Common myeloid progenitor, CD34-positive (primary cell): ENCODE measurements around the gene ADAM10.

Experiments
- CTCF ChIA-PET: fragments of 350-600 bp; sonication (Branson Sonifier 250); formaldehyde crosslinking; loops from one replicate; lab custom pipeline; 2021; ENCODE audit warnings: antibody characterized with exemption; lab: Charles Lee
- POLR2A ChIA-PET: fragments of 350-600 bp; sonication (Branson Sonifier 250); formaldehyde crosslinking; loops from one replicate; lab custom pipeline; 2021; ENCODE audit warnings: antibody characterized with exemption; lab: Charles Lee
- DNase-seq, 3 donors: peaks; one replicate each; pipeline versions ENCODE4 v3.0.0 to v3.0.0-alpha.2; 2013
- H3K27ac ChIP-seq, 2 experiments: 1 replicate in 1 of 2; 2 replicates in 1 of 2; pipeline ENCODE4 v1.7.0; 2013; ENCODE audit warnings: inconsistent platforms in 2 of 2, low read length in 2 of 2, mild to moderate bottlenecking in 2 of 2, low read depth in 1 of 2, moderate library complexity in 1 of 2; ENCODE audit not compliant: severe bottlenecking in 2 of 2, insufficient read depth in 1 of 2, poor library complexity in 1 of 2
- H3K27me3 ChIP-seq, 5 experiments: replicated peaks in 2 of 5; 1 replicate in 3 of 5; 2 replicates in 2 of 5; pipeline versions ENCODE4 v1.6.1 to v1.7.0; 2013; ENCODE audit warnings: low read length in 4 of 5, mild to moderate bottlenecking in 2 of 5, moderate library complexity in 2 of 5, inconsistent platforms in 1 of 5; ENCODE audit not compliant: insufficient read depth in 5 of 5, control insufficient read depth in 4 of 5
- H3K36me3 ChIP-seq, 4 experiments: 1 replicate in 2 of 4; 2 replicates in 2 of 4; pipeline versions ENCODE4 v1.6.1 to v1.7.0; 2013; ENCODE audit warnings: low read length in 3 of 4, control low read depth in 1 of 4, mild to moderate bottlenecking in 1 of 4; ENCODE audit not compliant: control insufficient read depth in 4 of 4, insufficient read depth in 4 of 4
- H3K4me1 ChIP-seq, 4 experiments: 1 replicate in 3 of 4; 2 replicates in 1 of 4; pipeline versions ENCODE4 v1.6.1 to v1.7.1; 2013; ENCODE audit warnings: low read length in 3 of 4, mild to moderate bottlenecking in 3 of 4, control low read depth in 1 of 4, inconsistent platforms in 1 of 4, moderate library complexity in 1 of 4; ENCODE audit not compliant: control insufficient read depth in 4 of 4, insufficient read depth in 4 of 4; ENCODE audit errors: control extremely low read depth in 1 of 4
- H3K4me3 ChIP-seq, 7 experiments: 1 replicate in 4 of 7; 2 replicates in 3 of 7; pipeline versions ENCODE4 v1.5.1 to v1.7.0; 2013; ENCODE audit warnings: mild to moderate bottlenecking in 7 of 7, low read length in 6 of 7, moderate library complexity in 6 of 7, inconsistent platforms in 2 of 7, low read depth in 2 of 7, control low read depth in 1 of 7; ENCODE audit not compliant: insufficient read depth in 4 of 7, control insufficient read depth in 1 of 7; ENCODE audit errors: extremely low read depth in 1 of 7
- H3K9me3 ChIP-seq, 5 experiments: 1 replicate in 4 of 5; 2 replicates in 1 of 5; pipeline versions ENCODE4 v1.6.1 to v1.7.1; 2013; ENCODE audit warnings: low read length in 4 of 5, mild to moderate bottlenecking in 2 of 5, inconsistent platforms in 1 of 5, low read depth in 1 of 5, moderate library complexity in 1 of 5; ENCODE audit not compliant: control insufficient read depth in 4 of 5, insufficient read depth in 2 of 5; ENCODE audit errors: control extremely low read depth in 1 of 5
- WGBS: methylation state at CpG from one replicate; pipeline ENCODE4 v1.1.5; 2013; ENCODE audit not compliant: insufficient coverage; 5-methylcytosine and 5-hydroxymethylcytosine counted together

The ADAM10 gene

GRCh38 chr15:58705105-58705504 is 44.4 kb downstream of the ADAM10 start:
- no peak for DNase-seq
- CTCF ChIA-PET = no interaction called here
- Histone ChIP-seq H3K27ac (no peak overlapping the region), H3K36me3 (peaks cover 5 to 25% (median 12%) of the 10 kb centered on the region in 4 experiments), H3K4me1 (no peaks in the 10 kb centered on the region), H3K4me3 (no peak overlapping the region), H3K9me3 (peaks cover 0 to 8% (median 3%) of the 10 kb centered on the region in 5 experiments), H3K27me3 (no peaks in the 10 kb centered on the region)
- POLR2A ChIA-PET = no interaction called here
- no CpG with 5 or more reads among the region's 2 CpGs for WGBS

- peaks cover 5 to 29% (median 12%) of the 10 kb centered on the region in 4 experiments for H3K36me3 ChIP-seq
- no peak for DNase-seq
- H3K9me3 ChIP-seq = peaks cover 0 to 16% (median 3%) of the 10 kb centered on the region in 5 experiments
- no peak overlapping the region for H3K27ac ChIP-seq
- ChIA-PET POLR2A (no interaction called here), CTCF (interaction anchor here (0.6 kb wide), 1 partner anchor 67 kb away, joined by 4 read pairs; no protein-coding TSS in a partner anchor)
- no peaks in the 10 kb centered on the region for H3K4me1 ChIP-seq
- no peaks in the 10 kb centered on the region for H3K27me3 ChIP-seq
- no peak overlapping the region for H3K4me3 ChIP-seq
- WGBS = no CpG with 5 or more reads among the region's 4 CpGs
These were observed 45.2 kb downstream of the ADAM10 start for GRCh38 chr15:58704155-58704865.

- Histone ChIP-seq H3K27me3 (no peaks in the 10 kb centered on the region), H3K27ac (no peak overlapping the region), H3K36me3 (peaks cover 5 to 29% (median 13%) of the 10 kb centered on the region in 4 experiments), H3K4me3 (no peak overlapping the region), H3K9me3 (peaks cover 2 to 23% (median 6%) of the 10 kb centered on the region in 5 experiments), H3K4me1 (peaks cover 0 to 2% (median 0%) of the 10 kb centered on the region in 4 experiments)
- WGBS = 78% methylated on average over 4 of the region's 4 CpGs
- no peak for DNase-seq
- CTCF ChIA-PET = no interaction called here
- POLR2A ChIA-PET = no interaction called here
These were observed 45.9 kb downstream of the ADAM10 start for GRCh38 chr15:58703610-58704009.

GRCh38 chr15:58702233-58702632 is 47.3 kb downstream of the ADAM10 start:
- Histone ChIP-seq H3K4me1 (peaks cover 0 to 2% (median 0%) of the 10 kb centered on the region in 4 experiments), H3K36me3 (peaks cover 5 to 29% (median 12%) of the 10 kb centered on the region in 4 experiments), H3K4me3 (no peak overlapping the region), H3K27me3 (no peaks in the 10 kb centered on the region), H3K9me3 (peaks cover 2 to 28% (median 6%) of the 10 kb centered on the region in 5 experiments), H3K27ac (no peak overlapping the region)
- ChIA-PET POLR2A (no interaction called here), CTCF (no interaction called here)
- DNase-seq = no peak
- WGBS = no CpG with 5 or more reads among the region's 2 CpGs

GRCh38 chr15:58701376-58701775 is 48.1 kb downstream of the ADAM10 start:
- ChIA-PET POLR2A (no interaction called here), CTCF (no interaction called here)
- H3K27me3 ChIP-seq = no peaks in the 10 kb centered on the region
- 80% methylated on average over 1 of the region's 4 CpGs for WGBS
- H3K4me1 ChIP-seq = peaks cover 0 to 2% (median 0%) of the 10 kb centered on the region in 4 experiments
- no peak overlapping the region for H3K27ac ChIP-seq
- peaks cover 5 to 29% (median 16%) of the 10 kb centered on the region in 4 experiments for H3K36me3 ChIP-seq
- H3K4me3 ChIP-seq = no peak overlapping the region
- H3K9me3 ChIP-seq = peaks cover 2 to 28% (median 6%) of the 10 kb centered on the region in 5 experiments
- no peak for DNase-seq

GRCh38 chr15:58699769-58700168 is 49.7 kb downstream of the ADAM10 start:
- DNase-seq = no peak
- peaks cover 2 to 28% (median 6%) of the 10 kb centered on the region in 5 experiments for H3K9me3 ChIP-seq
- H3K4me3 ChIP-seq = no peak overlapping the region
- no peak overlapping the region for H3K27ac ChIP-seq
- no CpG with 5 or more reads among the region's 2 CpGs for WGBS
- H3K4me1 ChIP-seq = peaks cover 0 to 2% (median 0%) of the 10 kb centered on the region in 4 experiments
- peaks cover 5 to 29% (median 16%) of the 10 kb centered on the region in 4 experiments for H3K36me3 ChIP-seq
- POLR2A ChIA-PET = interaction anchor here (1.2 kb wide), 1 partner anchor 11 kb away, joined by 4 read pairs; no protein-coding TSS in a partner anchor
- CTCF ChIA-PET = interaction anchor here (1.1 kb wide), 1 partner anchor 37 kb away, joined by 3 read pairs; no protein-coding TSS in a partner anchor
- no peaks in the 10 kb centered on the region for H3K27me3 ChIP-seq
